GM19043 (cell line): Measurements from ENCODE around the gene STK38L.

Source experiments
- ATAC-seq: cut with Tn5 transposase; IDR thresholded peaks from one replicate; pipeline ENCODE4 v1.9.1; 2021; ENCODE audit warnings: low read depth; ENCODE audit not compliant: unreplicated experiment

STK38L gene

GRCh38 chr12:27305673-27306456 lies 61.8 kb downstream of the STK38L start:
- ATAC-seq, result no peak

- ATAC-seq, result no peak
Measured at GRCh38 chr12:27309293-27309994, 65.4 kb downstream of the STK38L start.

GRCh38 chr12:27309995-27310315 lies 65.9 kb downstream of the STK38L start:
- ATAC-seq, result no peak

- no peak for ATAC-seq
Measured at GRCh38 chr12:27316947-27317346, 72.9 kb downstream of the STK38L start.

- ATAC-seq, result no peak
Measured at GRCh38 chr12:27319409-27319808, 75.3 kb downstream of the STK38L start.

- ATAC-seq, result no peak
Measured at GRCh38 chr12:27319848-27320247, 75.8 kb downstream of the STK38L start.

GRCh38 chr12:27324530-27324929 lies 80.4 kb downstream of the STK38L start:
- no peak for ATAC-seq

- no peak for ATAC-seq
Measured at GRCh38 chr12:27330846-27331245, 86.8 kb downstream of the STK38L start.

GRCh38 chr12:27331291-27331926 lies 87.3 kb downstream of the STK38L start:
- ATAC-seq, result peak; percentile 35

- ATAC-seq, result no peak
Measured at GRCh38 chr12:27331927-27332324, 87.8 kb downstream of the STK38L start.

GRCh38 chr12:27332407-27332713 lies 88.3 kb downstream of the STK38L start:
- ATAC-seq, result no peak

GRCh38 chr12:27332714-27333402 lies 88.8 kb downstream of the STK38L start, which contains the start of gene BMAL2:
BMAL2 (plus strand) TSS chr12:27332836; CDS start chr12:27333073, 237 bp downstream.
- peak; percentile 31 for ATAC-seq

- peak; percentile 12 for ATAC-seq
Measured at GRCh38 chr12:27333403-27334009, 89.4 kb downstream of the STK38L start.

GRCh38 chr12:27334042-27334720 lies 90.1 kb downstream of the STK38L start:
- peak; percentile 24 for ATAC-seq

- ATAC-seq, result no peak
Measured at GRCh38 chr12:27334721-27335082, 90.6 kb downstream of the STK38L start.

GRCh38 chr12:27335364-27336281 lies 91.5 kb downstream of the STK38L start:
- no peak for ATAC-seq

GRCh38 chr12:27336282-27336653 lies 92.2 kb downstream of the STK38L start:
- no peak for ATAC-seq

GRCh38 chr12:27337376-27337775 lies 93.3 kb downstream of the STK38L start:
- no peak for ATAC-seq

- ATAC-seq, result no peak
Measured at GRCh38 chr12:27338473-27338872, 94.4 kb downstream of the STK38L start.
